ENCODE data around the gene PDXP. TPM values are rescaled to one million over a fixed set of nuclear protein-coding genes. Genes with fewer than 3 reads are reported as not detected.

The PDXP gene
- total and polyA plus RNA-seq, 2 of the 13 experiments (the other 11 are each of a cell fraction or from before 2014, with no cell fraction given): 58.2 to 70.6 TPM

GRCh38 chr22:37639070-37639760 is 19.3 kb upstream of the PDXP start, which contains the start of gene SH3BP1 (continued):
- TF ChIP-seq GABPB1 (CRISPR knock-in tag; IDR thresholded peaks at IDR 0.05) (peak; percentile 61; the same call in 1 of the 2 replicates), RNF2 (conservative IDR thresholded peaks at IDR 0.05; ENCODE audit: low read depth) (no peak), ZNF614 (CRISPR knock-in tag; IDR thresholded peaks at IDR 0.05; ENCODE audit: borderline replicate concordance) (no peak), ASH2L (IDR thresholded peaks at IDR 0.05; ENCODE audit: insufficient read length, low read depth, low read length) (no peak), NFKBIZ (CRISPR knock-in tag; IDR thresholded peaks at IDR 0.05) (no peak), KDM4B (CRISPR knock-in tag; IDR thresholded peaks at IDR 0.05) (no peak), PTBP1 (IDR thresholded peaks at IDR 0.05; ENCODE audit: low read depth, low read length, poor library complexity, severe bottlenecking) (no peak), ZNF264 (CRISPR knock-in tag; IDR thresholded peaks at IDR 0.05) (no peak), ZBTB14 (CRISPR knock-in tag; IDR thresholded peaks at IDR 0.05) (no peak), KLF15 (CRISPR knock-in tag; IDR thresholded peaks at IDR 0.05; ENCODE audit: borderline replicate concordance) (no peak), TOE1 (CRISPR knock-in tag; IDR thresholded peaks at IDR 0.05) (no peak), DNMT1 (CRISPR knock-in tag; IDR thresholded peaks at IDR 0.05) (0 out of 2 replicates have a peak, but pooled peaks have one; percentile 57), ZNF260 (CRISPR knock-in tag; IDR thresholded peaks at IDR 0.05; ENCODE audit: borderline replicate concordance, low read depth) (no peak), NFKB2 (CRISPR knock-in tag; IDR thresholded peaks at IDR 0.05; ENCODE audit: borderline replicate concordance) (peak; percentile 69; the same call in 1 of the 2 replicates), ZNF549 (CRISPR knock-in tag; IDR thresholded peaks at IDR 0.05) (no peak), KDM6A (CRISPR knock-in tag; IDR thresholded peaks at IDR 0.05; ENCODE audit: low read depth) (no peak), THYN1 (CRISPR knock-in tag; IDR thresholded peaks at IDR 0.05; ENCODE audit: borderline replicate concordance, low read depth) (no peak), ZNF280D (CRISPR knock-in tag; IDR thresholded peaks at IDR 0.05) (no peak), ZNF605 (CRISPR knock-in tag; IDR thresholded peaks at IDR 0.05) (no peak), FLYWCH1 (CRISPR knock-in tag; IDR thresholded peaks at IDR 0.05) (no peak), CREB3 (CRISPR knock-in tag; IDR thresholded peaks at IDR 0.05) (no peak), NR2F2 (IDR thresholded peaks at IDR 0.05; ENCODE audit: borderline replicate concordance, low read depth) (no peak), U2AF2 (IDR thresholded peaks at IDR 0.05; ENCODE audit: low read depth, low read length) (no peak), XBP1 (CRISPR knock-in tag; IDR thresholded peaks at IDR 0.05) (no peak)
- TF ChIP-seq, protein P1, sequence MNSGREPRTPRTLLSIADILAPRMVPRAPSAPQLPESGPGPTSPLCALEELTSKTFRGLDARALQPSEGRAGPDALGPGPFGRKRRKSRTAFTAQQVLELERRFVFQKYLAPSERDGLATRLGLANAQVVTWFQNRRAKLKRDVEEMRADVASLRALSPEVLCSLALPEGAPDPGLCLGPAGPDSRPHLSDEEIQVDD (CRISPR knock-in tag; IDR thresholded peaks at IDR 0.05; ENCODE audit: borderline replicate concordance): no peak

Data from HepG2 (cell line).